HAP-1 (cell line): ENCODE measurements around the gene KRTAP10-9.

ENCODE experiments used
- DNase-seq, 2 experiments: peaks; one replicate each; pipeline ENCODE4 v3.0.0-alpha.2; 2016 to 2020; ENCODE audit warnings: low spot score in 2 of 2
- H3K27me3 ChIP-seq: fragments of 250-450 bp; sonication (Bioruptor Pico); 2 replicates; pipeline ENCODE4 v1.5.1; 2020; ENCODE audit warnings: low read depth, mild to moderate bottlenecking, moderate library complexity
- H3K36me3 ChIP-seq: fragments of 250-450 bp; sonication (Bioruptor Pico); replicated peaks from 2 replicates; pipeline ENCODE4 v1.5.1; 2020; ENCODE audit warnings: mild to moderate bottlenecking
- H3K4me1 ChIP-seq: fragments of 250-450 bp; sonication (Bioruptor Pico); 2 replicates; pipeline ENCODE4 v1.5.1; 2020; ENCODE audit warnings: mild to moderate bottlenecking
- H3K4me3 ChIP-seq: fragments of 250-450 bp; sonication (Bioruptor Pico); 2 replicates; pipeline ENCODE4 v1.5.1; 2020; ENCODE audit warnings: mild to moderate bottlenecking, moderate library complexity
- H3K9me3 ChIP-seq: fragments of 250-450 bp; sonication (Bioruptor Pico); 2 replicates; pipeline ENCODE4 v1.5.1; 2020; ENCODE audit warnings: mild to moderate bottlenecking, moderate library complexity
- in situ Hi-C: fragments of 300-500 bp; cut with MboI; formaldehyde crosslinking; loops from 3 replicates; pipeline ENCODE4 v1.14.3; 2020; ENCODE audit warnings: low sequenced_read_pairs, inconsistent platforms, mixed read lengths

KRTAP10-9 gene

GRCh38 chr21:44648557-44649311 is 21.8 kb downstream of the KRTAP10-9 start:
- H3K4me1 ChIP-seq: no peaks in the 10 kb centered on the region
- no peaks in the 10 kb centered on the region for H3K36me3 ChIP-seq
- H3K27me3 ChIP-seq: no peaks in the 10 kb centered on the region
- H3K4me3 ChIP-seq: no peak overlapping the region
- in situ Hi-C loops: loop anchor here (10.0 kb wide), 1 partner anchor 56 kb away; no protein-coding TSS in a partner anchor
- H3K9me3 ChIP-seq: no peaks in the 10 kb centered on the region
- no peak for DNase-seq

GRCh38 chr21:44649521-44650100 is 22.7 kb downstream of the KRTAP10-9 start:
- in situ Hi-C loops: loop anchor here (10.0 kb wide), 1 partner anchor 55 kb away; no protein-coding TSS in a partner anchor
- H3K4me1 ChIP-seq: no peaks in the 10 kb centered on the region
- no peaks in the 10 kb centered on the region for H3K36me3 ChIP-seq
- no peak for DNase-seq
- H3K9me3 ChIP-seq: no peaks in the 10 kb centered on the region
- no peak overlapping the region for H3K4me3 ChIP-seq
- H3K27me3 ChIP-seq: no peaks in the 10 kb centered on the region

GRCh38 chr21:44650265-44650972 is 23.5 kb downstream of the KRTAP10-9 start:
- no peaks in the 10 kb centered on the region for H3K4me1 ChIP-seq
- in situ Hi-C loops: no loop called here
- no peaks in the 10 kb centered on the region for H3K9me3 ChIP-seq
- H3K27me3 ChIP-seq: no peaks in the 10 kb centered on the region
- H3K4me3 ChIP-seq: no peak overlapping the region
- no peaks in the 10 kb centered on the region for H3K36me3 ChIP-seq
- no peak for DNase-seq

GRCh38 chr21:44650973-44651675 is 24.2 kb downstream of the KRTAP10-9 start:
- no peaks in the 10 kb centered on the region for H3K36me3 ChIP-seq
- no peak for DNase-seq
- no peaks in the 10 kb centered on the region for H3K4me1 ChIP-seq
- no peak overlapping the region for H3K4me3 ChIP-seq
- no peaks in the 10 kb centered on the region for H3K9me3 ChIP-seq
- in situ Hi-C loops: no loop called here
- H3K27me3 ChIP-seq: no peaks in the 10 kb centered on the region

- in situ Hi-C loops: no loop called here
Measured at GRCh38 chr21:44653123-44653522, 26.2 kb downstream of the KRTAP10-9 start.

GRCh38 chr21:44653656-44654575 is 27.0 kb downstream of the KRTAP10-9 start:
- DNase-seq: no peak
- Histone ChIP-seq H3K27me3 (no peaks in the 10 kb centered on the region), H3K4me3 (no peak overlapping the region), H3K4me1 (no peaks in the 10 kb centered on the region), H3K9me3 (no peaks in the 10 kb centered on the region), H3K36me3 (no peaks in the 10 kb centered on the region)
- in situ Hi-C loops: no loop called here

More at GRCh38 chr21:44653123-44653522, 26.2 kb downstream of the KRTAP10-9 start:
- no peaks in the 10 kb centered on the region for H3K4me1 ChIP-seq
- H3K36me3 ChIP-seq: no peaks in the 10 kb centered on the region
- no peaks in the 10 kb centered on the region for H3K27me3 ChIP-seq
- H3K9me3 ChIP-seq: no peaks in the 10 kb centered on the region
- DNase-seq: no peak
- no peak overlapping the region for H3K4me3 ChIP-seq

GRCh38 chr21:44654576-44655175 is 27.8 kb downstream of the KRTAP10-9 start, which contains the start of gene KRTAP12-4:
KRTAP12-4 (minus strand) TSS chr21:44654659; CDS start chr21:44654614, 45 bp downstream.
- in situ Hi-C loops: no loop called here
- H3K36me3 ChIP-seq: no peaks in the 10 kb centered on the region
- no peaks in the 10 kb centered on the region for H3K27me3 ChIP-seq
- H3K4me3 ChIP-seq: no peak within 1 kb of the TSS
- no peaks in the 10 kb centered on the region for H3K4me1 ChIP-seq
- no peak for DNase-seq
- H3K9me3 ChIP-seq: no peaks in the 10 kb centered on the region

GRCh38 chr21:44656868-44657267 is 30.0 kb downstream of the KRTAP10-9 start:
- no peaks in the 10 kb centered on the region for H3K9me3 ChIP-seq
- in situ Hi-C loops: no loop called here
- no peaks in the 10 kb centered on the region for H3K4me1 ChIP-seq
- no peaks in the 10 kb centered on the region for H3K36me3 ChIP-seq
- no peaks in the 10 kb centered on the region for H3K27me3 ChIP-seq
- no peak overlapping the region for H3K4me3 ChIP-seq
- DNase-seq: no peak

GRCh38 chr21:44657635-44658540 is 31.0 kb downstream of the KRTAP10-9 start, which contains the start of gene KRTAP12-3:
KRTAP12-3 (plus strand) TSS chr21:44657932; CDS start chr21:44657980, 48 bp downstream.
- Histone ChIP-seq H3K4me1 (no peaks in the 10 kb centered on the region), H3K4me3 (no peak within 1 kb of the TSS), H3K9me3 (no peaks in the 10 kb centered on the region), H3K27me3 (no peaks in the 10 kb centered on the region), H3K36me3 (no peaks in the 10 kb centered on the region)
- in situ Hi-C loops: no loop called here
- DNase-seq: no peak

GRCh38 chr21:44658541-44658910 is 31.6 kb downstream of the KRTAP10-9 start:
- DNase-seq: no peak
- H3K27me3 ChIP-seq: no peaks in the 10 kb centered on the region
- in situ Hi-C loops: no loop called here
- no peaks in the 10 kb centered on the region for H3K9me3 ChIP-seq
- no peak overlapping the region for H3K4me3 ChIP-seq
- H3K4me1 ChIP-seq: no peaks in the 10 kb centered on the region
- no peaks in the 10 kb centered on the region for H3K36me3 ChIP-seq

GRCh38 chr21:44658913-44659595 is 32.2 kb downstream of the KRTAP10-9 start:
- no peaks in the 10 kb centered on the region for H3K9me3 ChIP-seq
- H3K4me1 ChIP-seq: no peaks in the 10 kb centered on the region
- no peaks in the 10 kb centered on the region for H3K36me3 ChIP-seq
- H3K4me3 ChIP-seq: no peak overlapping the region
- in situ Hi-C loops: no loop called here
- no peak for DNase-seq
- H3K27me3 ChIP-seq: no peaks in the 10 kb centered on the region
